Breast epithelium (tissue), 3 donors: Measurements from ENCODE around the gene RTN4RL1.

ENCODE experiments used
- CTCF ChIP-seq, 3 donors: fragments of 450-650 bp; IDR thresholded peaks; one replicate each; pipeline ENCODE4 v1.5.1; 2016 to 2017; ENCODE audit warnings: antibody characterized with exemption in 3 of 3, mild to moderate bottlenecking in 3 of 3, moderate library complexity in 3 of 3
- POLR2A ChIP-seq: fragments of 450-650 bp; IDR thresholded peaks from one replicate; pipeline ENCODE4 v1.6.1; 2016; ENCODE audit warnings: antibody characterized with exemption, mild to moderate bottlenecking, moderate library complexity
- POLR2AphosphoS5 ChIP-seq, 3 donors: sonication (generic); formaldehyde crosslinking; IDR thresholded peaks; one replicate each; pipeline ENCODE4 v1.6.1; 2017; ENCODE audit warnings: antibody characterized with exemption in 3 of 3

DNA sequence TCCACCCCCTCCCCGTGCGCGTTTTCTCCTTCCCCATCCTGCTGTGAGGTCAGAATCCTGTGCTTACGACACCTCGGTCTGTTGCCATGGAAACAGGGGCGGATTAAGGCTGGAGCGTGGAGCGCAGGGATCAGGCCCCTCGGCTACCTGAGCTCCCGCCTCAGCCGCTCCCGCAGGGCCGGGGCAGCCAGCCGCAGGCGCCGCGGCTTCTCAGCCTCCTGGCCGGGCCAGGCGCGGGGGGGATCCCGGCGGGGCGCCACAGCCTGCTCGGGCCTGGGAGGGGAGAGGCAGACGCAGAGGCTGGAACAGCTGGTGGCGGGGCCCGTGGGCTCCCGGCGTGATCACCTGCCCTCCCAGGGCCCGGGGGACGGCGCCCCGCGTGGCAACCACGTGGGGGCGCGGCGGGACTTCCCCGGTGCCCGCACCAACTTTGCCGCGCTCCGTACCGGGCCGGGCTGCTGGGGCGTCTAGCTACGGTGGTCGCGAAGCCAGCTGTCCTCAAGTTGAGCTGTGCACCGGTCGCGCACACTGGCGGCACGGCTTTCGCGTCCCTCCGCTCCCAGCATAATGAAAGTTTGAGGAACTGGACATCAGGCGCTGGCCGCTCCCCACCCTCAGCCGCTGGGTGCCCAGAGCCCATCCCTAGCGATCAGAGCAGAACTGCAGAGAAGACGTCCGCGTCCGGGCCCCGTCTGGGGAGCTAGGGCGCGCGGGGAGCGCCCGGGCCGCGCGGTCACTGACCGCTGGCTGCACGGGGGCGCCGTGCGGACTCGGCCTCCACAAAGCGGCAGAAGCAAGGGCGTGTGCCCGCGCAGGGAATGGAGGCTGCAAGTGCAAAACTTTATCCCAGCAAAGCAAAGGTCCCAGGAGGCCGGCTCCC is 1.2 kb downstream of the RTN4RL1 start:
- no peak for TF ChIP-seq CTCF (IDR thresholded peaks at IDR 0.05)
- no peak for TF ChIP-seq POLR2AphosphoS5 (IDR thresholded peaks at IDR 0.05)
- no peak for TF ChIP-seq POLR2A
